Measurements from ENCODE around the gene PRSS38.
"Not testable (repeated sequence)": the region's sequence is repeated elsewhere in the genome, so short reads cannot be mapped to it uniquely, and the experiment has no call there.

The PRSS38 gene

GRCh38 chr1:227844320-227845146 is 29.1 kb downstream of the PRSS38 start:
- no peak for DNase-seq (ENCODE audit: low read depth in 2 of 2)

DNA sequence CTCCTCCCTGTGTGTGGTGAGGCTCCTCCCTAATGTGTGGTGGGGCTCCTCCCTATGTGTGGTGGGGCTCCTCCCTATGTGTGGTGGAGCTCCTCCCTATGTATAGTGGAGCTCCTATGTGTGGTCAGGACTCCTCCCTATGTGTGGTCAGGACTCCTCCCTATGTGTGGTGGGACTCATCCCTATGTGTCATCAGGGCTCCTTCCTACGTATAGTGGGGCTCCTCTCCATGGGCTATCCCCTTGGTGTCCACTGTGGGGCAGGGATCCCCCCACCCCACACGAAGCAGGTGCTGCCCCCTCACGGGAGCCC is 29.6 kb downstream of the PRSS38 start:
- DNase-seq (ENCODE audit: low read depth in 2 of 2), result no peak

GRCh38 chr1:227845519-227845918 is 30.0 kb downstream of the PRSS38 start:
- no peak for DNase-seq (ENCODE audit: low read depth in 2 of 2)

GRCh38 chr1:227846265-227846858 is 30.9 kb downstream of the PRSS38 start:
- no peak for DNase-seq (ENCODE audit: low read depth in 2 of 2)

DNA sequence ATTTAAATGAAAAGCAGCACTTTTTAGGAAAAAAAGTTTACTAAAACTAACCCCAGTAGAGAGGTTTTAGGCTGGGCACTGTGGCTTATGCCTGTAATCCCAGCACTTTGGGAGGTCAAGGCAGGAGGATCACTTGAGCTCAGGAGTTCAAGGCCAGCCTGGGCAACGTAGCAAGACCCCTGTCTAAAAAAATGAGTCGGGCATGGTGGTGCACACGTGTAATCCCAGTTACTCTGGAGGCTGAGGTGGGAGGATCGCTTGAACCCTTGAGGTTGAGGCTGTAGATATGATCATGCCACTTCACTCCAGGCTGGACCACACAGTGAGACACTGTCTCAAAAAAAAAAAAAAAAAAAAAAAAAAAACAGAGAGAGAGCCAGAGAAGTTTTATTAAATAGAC is 31.6 kb downstream of the PRSS38 start:
- not testable (repeated sequence) for DNase-seq (ENCODE audit: low read depth in 2 of 2)

DNA sequence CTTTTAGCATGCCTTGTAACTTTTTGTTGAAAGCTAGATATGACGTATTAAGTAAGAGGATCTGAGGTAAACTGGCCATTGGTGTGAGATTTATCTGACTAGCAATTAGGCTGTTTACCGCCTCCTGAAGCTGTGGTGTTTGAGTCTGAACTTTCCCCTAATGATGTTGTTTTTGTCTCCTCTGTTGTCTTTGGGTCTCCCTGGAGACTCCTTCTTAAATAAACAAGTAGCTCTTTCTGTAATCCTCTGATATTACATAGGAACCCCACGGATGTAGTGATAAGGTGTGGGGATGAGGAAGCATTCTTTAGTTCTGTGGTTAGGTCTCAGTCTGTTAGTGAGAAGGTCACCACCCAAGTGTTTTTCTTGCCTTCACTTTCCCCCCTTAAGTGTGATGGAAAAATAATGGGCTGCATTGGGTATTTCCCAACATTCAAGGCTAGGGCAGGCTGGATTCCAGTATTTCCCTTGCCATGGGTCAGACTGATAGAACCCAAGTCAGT is 33.0 kb downstream of the PRSS38 start:
- no peak for DNase-seq (ENCODE audit: low read depth in 2 of 2)

GRCh38 chr1:227849251-227849650 is 33.8 kb downstream of the PRSS38 start:
- DNase-seq (ENCODE audit: low read depth in 2 of 2), result no peak

DNA sequence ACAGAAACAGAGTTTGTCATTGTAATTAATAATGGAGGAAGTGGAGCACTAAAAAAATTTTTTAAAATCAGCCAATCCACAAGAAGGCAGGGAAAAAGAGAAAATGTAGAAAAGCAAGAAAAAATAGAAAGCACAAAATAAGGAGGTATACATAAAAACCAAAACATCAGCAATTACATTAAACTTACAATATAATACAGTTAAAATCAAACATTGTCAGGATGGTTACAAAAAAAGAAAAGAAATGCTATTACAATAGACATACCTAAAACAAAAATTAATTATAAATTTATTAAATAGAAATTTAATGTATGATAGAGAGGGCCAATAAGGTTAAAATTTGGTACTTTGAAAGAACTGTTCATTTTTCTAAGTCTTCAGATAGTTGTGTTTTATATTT is 38.7 kb downstream of the PRSS38 start:
- no peak for DNase-seq (ENCODE audit: low read depth in 2 of 2)

GRCh38 chr1:227855687-227856086 is 40.2 kb downstream of the PRSS38 start:
- DNase-seq (ENCODE audit: low read depth in 2 of 2), result no peak

DNA sequence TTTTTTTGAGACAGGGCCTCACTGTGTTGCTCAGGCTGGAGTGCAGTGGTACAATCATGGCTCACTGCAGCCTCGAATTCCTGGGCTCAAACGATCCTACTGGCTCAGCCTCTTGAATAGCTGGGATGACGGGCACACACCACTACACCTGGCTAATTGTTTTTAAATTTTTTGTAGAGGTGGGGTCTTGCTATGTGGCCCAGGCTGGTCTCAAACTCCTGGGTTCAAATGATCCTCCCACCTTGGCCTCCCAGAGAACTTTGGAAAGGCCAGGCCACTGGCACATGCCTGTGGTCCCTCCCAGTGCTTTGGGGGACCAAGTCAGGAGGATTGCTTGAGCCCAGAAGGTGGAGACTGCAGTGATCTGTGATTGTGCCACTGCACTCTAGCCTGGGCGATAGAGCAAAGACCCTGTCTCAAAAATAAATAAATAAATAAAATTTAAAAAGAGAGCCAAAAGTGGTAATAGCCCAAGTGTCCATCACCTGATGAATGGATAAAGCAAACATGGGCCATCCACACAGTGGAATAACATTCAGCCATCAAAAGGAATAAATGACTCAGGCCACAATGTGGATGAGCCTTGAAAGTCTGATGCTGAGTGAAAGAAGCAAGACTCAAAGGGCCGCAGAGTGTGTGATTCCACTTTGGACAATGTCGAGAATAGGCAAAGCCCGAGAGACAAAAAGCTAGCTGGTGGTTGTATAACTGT is 40.8 kb downstream of the PRSS38 start:
- DNase-seq (ENCODE audit: low read depth in 2 of 2), result no peak

- no peak for DNase-seq (ENCODE audit: low read depth in 2 of 2)
Observed at GRCh38 chr1:227864882-227865281, 49.4 kb downstream of the PRSS38 start.

DNA sequence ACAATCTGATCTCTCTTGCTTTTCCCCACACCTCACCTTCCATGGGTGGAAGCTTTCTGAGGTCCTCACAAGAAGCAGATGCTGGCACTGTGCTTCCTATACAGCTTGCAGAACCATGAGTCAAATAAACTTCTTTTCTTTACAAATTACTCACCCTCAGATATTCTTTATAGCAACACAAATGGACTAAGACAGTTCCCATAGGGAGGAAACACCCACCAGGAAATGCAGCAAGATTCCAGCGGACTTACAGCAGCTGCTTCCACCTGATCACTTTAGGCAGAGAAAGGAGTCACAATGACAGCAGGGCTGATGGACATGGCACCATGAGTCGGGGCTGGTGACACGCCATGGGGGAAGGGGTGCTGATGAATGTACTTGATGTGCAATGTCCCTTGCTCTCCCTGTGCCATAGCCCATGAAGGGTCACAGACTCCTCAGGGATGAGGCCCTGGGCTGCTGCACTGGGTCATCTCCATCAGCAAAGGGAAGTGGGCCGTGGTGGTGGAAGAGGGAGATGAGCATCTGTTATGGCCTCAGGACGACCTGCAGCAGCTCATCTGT is 53.9 kb downstream of the PRSS38 start:
- no peak for DNase-seq (ENCODE audit: low read depth in 2 of 2)

- DNase-seq (ENCODE audit: low read depth in 2 of 2), result no peak
Observed at GRCh38 chr1:227869851-227870305, 54.4 kb downstream of the PRSS38 start.

DNA sequence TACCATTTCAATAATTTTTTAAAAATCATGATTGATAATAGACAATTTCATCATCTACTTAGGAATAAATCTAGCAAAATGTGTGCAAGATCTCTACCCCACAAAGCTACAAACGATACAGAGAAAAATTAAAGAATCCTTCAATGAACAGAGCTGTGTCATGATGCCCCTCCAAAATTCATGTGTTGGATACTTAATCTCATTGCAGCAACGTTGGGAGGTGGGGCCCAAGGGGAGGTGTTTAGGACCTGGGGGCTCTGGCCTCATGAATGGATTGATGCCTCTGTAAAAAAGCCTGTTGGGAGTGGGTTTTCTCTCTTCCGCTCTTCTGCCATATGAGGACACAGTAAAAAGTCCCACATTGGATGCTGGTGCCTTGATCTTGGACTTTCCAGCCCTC is 54.9 kb downstream of the PRSS38 start:
- no peak for DNase-seq (ENCODE audit: low read depth in 2 of 2)

- DNase-seq (ENCODE audit: low read depth in 2 of 2), result not testable (repeated sequence)
Observed at GRCh38 chr1:227871892-227872291, 56.4 kb downstream of the PRSS38 start.

DNA sequence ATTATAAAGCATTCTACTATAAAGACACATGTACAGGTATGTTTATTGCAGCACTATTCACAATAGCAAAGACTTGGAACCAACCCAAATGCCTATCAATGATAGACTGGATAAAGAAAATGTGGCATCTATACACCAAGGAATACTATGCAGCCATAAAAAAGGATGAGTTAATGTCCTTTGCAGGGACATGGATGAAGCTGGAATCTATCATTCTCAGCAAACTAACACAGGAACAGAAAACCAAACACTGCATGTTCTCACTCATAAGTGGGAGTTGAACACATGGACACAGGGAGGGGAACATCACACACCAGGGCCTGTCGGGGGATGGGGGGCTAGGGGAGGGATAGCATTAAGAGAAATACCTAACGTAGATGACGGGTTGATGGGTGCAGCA is 62.3 kb downstream of the PRSS38 start:
- not testable (repeated sequence) for DNase-seq (ENCODE audit: low read depth in 2 of 2)

DNA sequence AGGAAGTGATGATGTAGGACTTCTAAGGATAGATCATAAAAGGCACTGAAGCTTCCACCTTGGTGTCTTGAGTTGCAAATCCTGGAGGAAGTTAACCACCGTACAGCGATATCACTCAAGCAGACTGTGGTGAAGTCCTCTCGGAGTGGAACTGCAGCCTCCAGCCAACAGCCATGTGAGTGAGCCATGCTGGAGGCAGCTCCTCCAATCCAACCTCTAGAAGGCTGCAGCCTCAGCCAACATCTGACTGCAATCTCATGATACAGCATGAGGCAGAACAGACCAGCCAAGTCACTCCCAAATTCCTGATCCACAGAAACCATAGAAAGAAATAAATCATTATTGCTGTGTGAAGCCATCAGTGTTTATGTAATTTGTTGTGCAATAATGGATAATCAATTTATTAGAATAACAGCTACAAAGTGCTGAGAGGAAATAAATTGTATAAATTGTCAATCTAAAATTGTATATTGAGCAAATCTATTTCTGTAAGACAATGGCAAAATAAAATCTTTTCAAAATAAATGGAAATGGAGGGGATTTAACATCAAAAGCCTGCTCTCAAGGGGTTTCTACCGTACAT is 65.0 kb downstream of the PRSS38 start:
- no peak for DNase-seq (ENCODE audit: low read depth in 2 of 2)

GRCh38 chr1:227883073-227883520 is 67.6 kb downstream of the PRSS38 start:
- DNase-seq (ENCODE audit: low read depth in 2 of 2), result no peak

- DNase-seq (ENCODE audit: low read depth in 2 of 2), result no peak
Observed at GRCh38 chr1:227883641-227884301, 68.3 kb downstream of the PRSS38 start.

GRCh38 chr1:227884370-227885134 is 69.1 kb downstream of the PRSS38 start:
- DNase-seq (ENCODE audit: low read depth in 2 of 2), result no peak
